Sigmoid colon (tissue), 3 donors: ENCODE results near the gene JAG2.

Experiments
- CTCF ChIP-seq, 4 experiments: fragments of 450-650 bp in 3 of 4; fragments of 200-600 bp in 1 of 4; IDR thresholded peaks; one replicate each; pipeline ENCODE4 v1.5.1; 2016 to 2019; ENCODE audit warnings: antibody characterized with exemption in 4 of 4, mild to moderate bottlenecking in 3 of 4, moderate library complexity in 2 of 4
- POLR2A ChIP-seq, 2 donors: fragments of 450-650 bp; IDR thresholded peaks; one replicate each; pipeline ENCODE4 v1.6.1; 2016; ENCODE audit warnings: antibody characterized with exemption in 2 of 2, mild to moderate bottlenecking in 2 of 2, moderate library complexity in 2 of 2

GRCh38 chr14:105211758-105212089 is 43.1 kb upstream of the JAG2 start:
- TF ChIP-seq CTCF (IDR thresholded peaks at IDR 0.05) (no peak), POLR2A (IDR thresholded peaks at IDR 0.05) (no peak)
